Measurements from ENCODE around the gene BDH1. TPM values are rescaled to one million over a fixed set of nuclear protein-coding genes. Genes with fewer than 3 reads are reported as not detected.

Gene BDH1
- total and polyA plus RNA-seq, 2 of the 13 experiments (the other 11 are each of a cell fraction or from before 2014, with no cell fraction given) = 21.2 to 71.9 TPM

DNA sequence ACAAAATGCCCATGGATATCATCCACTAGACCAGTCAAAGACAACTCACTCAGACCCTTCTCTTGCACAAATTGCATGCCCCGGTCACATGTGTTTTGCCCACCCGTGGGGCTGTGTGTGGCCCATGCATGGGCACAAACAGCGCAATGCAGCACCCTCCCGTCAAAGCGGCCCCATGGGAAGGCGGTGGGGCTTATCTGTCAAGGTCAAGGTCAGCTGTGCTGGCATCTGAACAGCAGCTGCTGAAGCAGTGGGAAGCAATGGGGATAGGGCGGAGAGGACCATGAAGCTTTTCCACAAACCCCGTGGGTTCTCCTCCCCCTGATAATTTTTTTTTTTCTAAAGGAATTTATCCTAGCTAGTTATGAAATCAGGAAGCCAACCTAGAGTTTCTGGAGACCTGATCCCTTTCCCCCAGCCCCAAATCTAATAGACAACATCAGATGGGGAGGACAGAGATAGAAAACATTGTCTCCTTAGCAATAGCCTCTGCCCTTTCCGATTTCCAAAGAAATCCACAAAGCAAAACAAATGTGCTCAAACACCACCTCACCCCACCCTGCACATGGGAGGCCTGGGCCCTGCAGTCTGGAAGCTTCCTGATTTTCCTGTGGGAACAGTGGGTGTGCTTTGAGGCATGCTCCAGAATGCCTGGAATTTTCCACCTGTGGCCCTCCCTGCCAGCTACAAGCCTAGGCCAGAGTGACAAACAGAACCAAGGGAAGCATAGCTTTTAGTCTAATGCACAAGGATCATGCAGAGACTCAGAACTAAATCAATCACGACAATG lies 84.4 kb downstream of the BDH1 start (continued):
- TF ChIP-seq TARDBP (CRISPR knock-in tag; IDR thresholded peaks at IDR 0.05) = no peak
- TF ChIP-seq, protein P1, sequence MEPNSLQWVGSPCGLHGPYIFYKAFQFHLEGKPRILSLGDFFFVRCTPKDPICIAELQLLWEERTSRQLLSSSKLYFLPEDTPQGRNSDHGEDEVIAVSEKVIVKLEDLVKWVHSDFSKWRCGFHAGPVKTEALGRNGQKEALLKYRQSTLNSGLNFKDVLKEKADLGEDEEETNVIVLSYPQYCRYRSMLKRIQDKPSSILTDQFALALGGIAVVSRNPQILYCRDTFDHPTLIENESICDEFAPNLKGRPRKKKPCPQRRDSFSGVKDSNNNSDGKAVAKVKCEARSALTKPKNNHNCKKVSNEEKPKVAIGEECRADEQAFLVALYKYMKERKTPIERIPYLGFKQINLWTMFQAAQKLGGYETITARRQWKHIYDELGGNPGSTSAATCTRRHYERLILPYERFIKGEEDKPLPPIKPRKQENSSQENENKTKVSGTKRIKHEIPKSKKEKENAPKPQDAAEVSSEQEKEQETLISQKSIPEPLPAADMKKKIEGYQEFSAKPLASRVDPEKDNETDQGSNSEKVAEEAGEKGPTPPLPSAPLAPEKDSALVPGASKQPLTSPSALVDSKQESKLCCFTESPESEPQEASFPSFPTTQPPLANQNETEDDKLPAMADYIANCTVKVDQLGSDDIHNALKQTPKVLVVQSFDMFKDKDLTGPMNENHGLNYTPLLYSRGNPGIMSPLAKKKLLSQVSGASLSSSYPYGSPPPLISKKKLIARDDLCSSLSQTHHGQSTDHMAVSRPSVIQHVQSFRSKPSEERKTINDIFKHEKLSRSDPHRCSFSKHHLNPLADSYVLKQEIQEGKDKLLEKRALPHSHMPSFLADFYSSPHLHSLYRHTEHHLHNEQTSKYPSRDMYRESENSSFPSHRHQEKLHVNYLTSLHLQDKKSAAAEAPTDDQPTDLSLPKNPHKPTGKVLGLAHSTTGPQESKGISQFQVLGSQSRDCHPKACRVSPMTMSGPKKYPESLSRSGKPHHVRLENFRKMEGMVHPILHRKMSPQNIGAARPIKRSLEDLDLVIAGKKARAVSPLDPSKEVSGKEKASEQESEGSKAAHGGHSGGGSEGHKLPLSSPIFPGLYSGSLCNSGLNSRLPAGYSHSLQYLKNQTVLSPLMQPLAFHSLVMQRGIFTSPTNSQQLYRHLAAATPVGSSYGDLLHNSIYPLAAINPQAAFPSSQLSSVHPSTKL (CRISPR knock-in tag; IDR thresholded peaks at IDR 0.05) = peak; percentile 86
- TF ChIP-seq ZSCAN21 (CRISPR knock-in tag; IDR thresholded peaks at IDR 0.05; ENCODE audit: borderline replicate concordance) = no peak
- no peak for TF ChIP-seq ATM (IDR thresholded peaks at IDR 0.05; ENCODE audit: borderline replicate concordance)
- TF ChIP-seq ZNF770 (CRISPR knock-in tag; IDR thresholded peaks at IDR 0.05) = no peak
- no peak for TF ChIP-seq TOE1 (CRISPR knock-in tag; IDR thresholded peaks at IDR 0.05)
- TF ChIP-seq ZNF761 (CRISPR knock-in tag; conservative IDR thresholded peaks at IDR 0.05) = no peak
- TF ChIP-seq, protein P2, sequence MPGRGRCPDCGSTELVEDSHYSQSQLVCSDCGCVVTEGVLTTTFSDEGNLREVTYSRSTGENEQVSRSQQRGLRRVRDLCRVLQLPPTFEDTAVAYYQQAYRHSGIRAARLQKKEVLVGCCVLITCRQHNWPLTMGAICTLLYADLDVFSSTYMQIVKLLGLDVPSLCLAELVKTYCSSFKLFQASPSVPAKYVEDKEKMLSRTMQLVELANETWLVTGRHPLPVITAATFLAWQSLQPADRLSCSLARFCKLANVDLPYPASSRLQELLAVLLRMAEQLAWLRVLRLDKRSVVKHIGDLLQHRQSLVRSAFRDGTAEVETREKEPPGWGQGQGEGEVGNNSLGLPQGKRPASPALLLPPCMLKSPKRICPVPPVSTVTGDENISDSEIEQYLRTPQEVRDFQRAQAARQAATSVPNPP (CRISPR knock-in tag; IDR thresholded peaks at IDR 0.05) = no peak
- TF ChIP-seq ZNF646 (CRISPR knock-in tag; IDR thresholded peaks at IDR 0.05) = no peak
- no peak for TF ChIP-seq PLSCR1 (CRISPR knock-in tag; IDR thresholded peaks at IDR 0.05; ENCODE audit: borderline replicate concordance)
- no peak for TF ChIP-seq CENPX (CRISPR knock-in tag; IDR thresholded peaks at IDR 0.05)
- TF ChIP-seq ZNF383 (CRISPR knock-in tag; IDR thresholded peaks at IDR 0.05; ENCODE audit: borderline replicate concordance) = no peak
